HG03378 (cell line): ENCODE results near the gene GNB5.
A peak's percentile ranks its signal among the peaks of the same experiment; 100 is the strongest.
"Not testable (repeated sequence)": the region's sequence is repeated elsewhere in the genome, so short reads cannot be mapped to it uniquely, and the experiment has no call there.

Experiments used
- ATAC-seq: cut with Tn5 transposase; IDR thresholded peaks from one replicate; pipeline ENCODE4 v1.9.1; 2021; ENCODE audit warnings: mild to moderate bottlenecking, moderate library complexity; ENCODE audit not compliant: unreplicated experiment

The GNB5 gene

DNA sequence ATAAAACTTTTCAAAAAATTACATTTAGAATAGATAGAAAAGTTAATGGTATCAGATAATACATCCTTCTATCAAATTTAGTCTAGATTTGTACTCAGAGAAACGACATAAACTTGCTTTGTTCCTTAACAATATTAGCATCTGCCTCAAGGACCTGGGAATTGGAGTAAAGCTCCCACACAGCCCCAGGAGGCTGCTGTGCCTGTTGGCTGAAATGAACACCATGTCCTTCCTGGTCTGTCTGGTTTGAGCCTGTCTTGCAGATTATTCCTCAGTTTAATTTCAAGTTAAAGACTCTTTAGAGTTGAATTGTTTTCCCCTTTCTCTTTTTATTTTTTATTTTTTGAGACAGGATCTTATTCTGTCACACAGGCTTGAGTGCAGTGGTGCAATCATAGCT is 19.4 kb downstream of the GNB5 start:
- no peak for ATAC-seq

DNA sequence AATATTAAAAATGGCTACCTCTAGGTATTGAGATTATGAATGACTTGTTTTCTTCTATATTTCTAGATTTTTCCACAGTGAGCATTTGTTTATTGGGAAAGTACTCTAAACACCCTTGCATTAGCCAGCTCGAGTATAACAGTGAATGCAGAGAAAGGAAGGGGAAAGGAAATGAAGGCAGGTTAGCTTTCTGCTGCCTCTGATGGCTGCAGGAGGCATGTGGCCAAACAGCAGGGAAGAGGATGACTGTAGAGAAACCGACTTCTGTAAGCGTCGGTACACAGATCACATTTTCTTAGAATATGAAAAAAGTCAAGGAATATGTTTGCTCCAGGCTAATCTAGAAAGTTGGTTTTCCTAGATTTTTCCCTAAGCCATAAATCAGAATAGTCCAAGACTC is 19.8 kb downstream of the GNB5 start:
- no peak for ATAC-seq

GRCh38 chr15:52170199-52170598 is 21.0 kb downstream of the GNB5 start:
- not testable (repeated sequence) for ATAC-seq

- not testable (repeated sequence) for ATAC-seq
Measured at GRCh38 chr15:52165494-52166131, 25.6 kb downstream of the GNB5 start.

DNA sequence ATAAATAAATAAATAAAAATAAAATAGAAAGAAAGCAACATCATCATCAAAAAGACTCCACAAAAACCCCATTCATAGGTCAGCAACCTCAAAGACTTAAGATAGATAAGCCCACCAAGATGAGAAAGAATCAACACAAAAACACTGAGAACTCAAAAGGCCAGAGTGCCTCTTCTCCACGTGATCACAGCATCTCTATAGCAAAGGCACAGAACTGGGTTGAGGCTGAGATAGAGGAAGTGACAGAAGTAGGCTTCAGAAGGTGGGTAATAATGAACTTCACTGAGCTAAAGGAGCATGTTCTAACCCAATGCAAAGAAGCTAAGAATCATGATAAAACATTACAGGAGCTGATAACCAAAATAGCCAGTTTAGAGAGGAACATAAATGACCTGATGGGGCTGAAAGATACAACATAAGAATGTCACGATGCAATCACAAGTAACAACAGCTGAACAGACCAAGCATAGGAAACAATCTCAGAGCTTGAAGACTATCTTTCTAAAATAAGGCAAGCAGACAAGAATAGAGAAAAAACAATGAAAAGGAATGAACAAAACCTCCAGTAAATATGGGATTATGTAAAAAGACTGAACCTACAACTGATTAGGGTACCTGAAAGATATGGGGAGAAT is 26.4 kb downstream of the GNB5 start:
- ATAC-seq: peak; percentile 49

DNA sequence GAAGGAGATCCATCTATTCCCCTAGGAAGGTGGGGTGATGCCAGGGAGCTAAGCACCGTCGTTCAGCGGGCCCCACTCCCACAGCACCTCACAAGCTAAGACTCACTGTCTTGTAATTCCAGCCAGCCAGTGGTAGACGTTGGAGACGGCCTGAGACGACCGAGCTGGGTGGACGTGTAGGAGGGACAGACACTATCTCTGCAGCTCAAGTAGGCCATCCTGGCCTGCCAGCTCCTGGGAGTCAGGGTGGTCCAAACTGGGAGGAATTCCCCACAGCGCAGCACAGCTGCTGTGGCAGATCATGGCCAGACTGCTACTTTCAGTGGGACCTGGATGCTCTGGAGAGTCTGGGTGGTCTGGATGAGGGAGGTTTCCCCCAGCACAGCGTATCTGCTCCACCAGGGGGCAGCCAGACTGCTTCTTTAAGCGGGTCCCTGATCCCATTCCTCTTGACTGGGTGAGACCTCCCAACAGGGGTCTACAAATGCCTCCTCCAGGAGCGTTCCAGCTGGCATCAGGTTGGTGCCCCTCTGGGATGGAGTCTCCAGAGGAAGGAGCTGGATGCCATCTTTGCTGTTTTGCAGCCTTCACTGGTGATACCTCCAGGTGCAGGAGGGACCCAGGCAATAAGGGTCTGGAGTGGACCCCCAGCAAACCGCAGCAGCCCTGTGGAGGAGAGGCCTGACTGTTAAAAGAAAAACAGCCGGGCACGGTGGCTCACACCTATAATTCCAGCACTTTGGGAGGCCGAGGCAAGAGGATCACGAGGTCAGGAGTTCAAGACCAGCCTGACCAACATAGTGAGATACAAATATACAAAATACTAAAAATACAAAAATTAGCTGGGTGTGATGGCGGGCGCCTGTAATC is 27.6 kb downstream of the GNB5 start:
- no peak for ATAC-seq

DNA sequence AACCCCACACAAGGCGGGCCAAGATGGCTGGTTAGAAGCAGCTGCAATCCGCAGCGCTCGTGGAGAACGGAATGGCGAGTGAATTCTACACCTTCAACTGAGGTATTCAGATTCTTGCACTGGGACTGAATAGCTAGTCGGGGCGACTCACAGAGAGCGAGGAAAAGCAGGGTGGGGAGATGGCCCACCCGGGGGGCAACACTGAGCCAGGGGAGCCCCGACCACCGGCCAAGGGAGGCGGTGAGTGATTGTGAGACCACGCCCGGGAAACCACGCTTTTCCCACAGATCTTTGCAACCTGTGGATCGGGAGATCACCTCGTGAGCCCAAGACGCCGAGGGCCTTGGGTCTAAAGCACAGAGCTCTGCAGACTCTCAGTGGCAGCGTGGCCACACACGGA is 28.3 kb downstream of the GNB5 start:
- ATAC-seq: no peak

- no peak for ATAC-seq
Measured at GRCh38 chr15:52162260-52162659, 28.9 kb downstream of the GNB5 start.

- ATAC-seq: no peak
Measured at GRCh38 chr15:52161406-52161966, 29.7 kb downstream of the GNB5 start.

GRCh38 chr15:52159645-52160044 is 31.5 kb downstream of the GNB5 start:
- no peak for ATAC-seq

- ATAC-seq: no peak
Measured at GRCh38 chr15:52158084-52158765, 33.0 kb downstream of the GNB5 start.

- no peak for ATAC-seq
Measured at GRCh38 chr15:52155878-52156277, 35.3 kb downstream of the GNB5 start.

DNA sequence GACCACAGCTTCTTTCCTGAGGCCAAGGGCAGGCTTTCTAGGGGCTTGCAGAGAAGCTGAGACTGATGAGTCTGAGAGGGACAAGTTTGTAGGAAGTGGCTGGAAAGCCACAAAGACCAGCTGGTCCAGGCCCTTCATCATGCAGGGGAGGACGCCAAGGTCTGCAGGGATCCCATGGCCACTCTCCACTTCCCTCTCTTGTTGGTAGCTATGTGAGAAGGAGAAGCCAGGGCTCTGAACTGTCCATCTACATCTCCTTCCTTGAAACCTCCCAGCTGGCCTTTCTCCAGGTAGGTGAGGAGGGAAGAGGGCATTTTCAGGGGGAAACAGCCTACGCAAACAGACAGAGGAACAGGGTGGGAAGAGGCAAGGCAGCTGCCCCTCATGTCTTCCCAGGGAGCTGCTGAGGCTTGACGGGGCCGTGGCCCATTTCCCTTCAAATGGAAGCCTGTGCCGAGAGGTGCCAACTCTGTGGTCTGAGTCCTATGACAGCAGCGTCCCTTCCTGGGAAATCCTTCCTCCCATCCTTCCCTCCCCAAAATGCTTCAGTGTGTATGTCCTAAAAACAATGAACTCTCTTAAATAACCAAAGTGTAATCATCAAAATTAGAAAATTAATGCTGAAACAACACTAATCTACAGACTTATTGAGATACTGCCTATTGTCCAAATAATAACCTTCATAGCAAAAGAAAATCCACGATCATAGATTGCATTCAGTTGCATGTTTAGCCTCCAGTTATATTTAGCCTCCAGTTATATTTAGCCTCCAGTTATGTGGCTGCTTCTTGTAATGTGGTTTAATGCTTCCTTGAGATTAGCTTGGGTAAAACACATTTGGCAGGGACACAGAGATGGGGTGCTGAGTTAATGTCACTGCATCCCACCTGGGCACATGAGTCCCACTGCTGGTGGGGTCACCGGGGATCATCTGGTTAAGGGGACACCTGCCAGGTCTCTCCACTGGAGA is 36.0 kb downstream of the GNB5 start:
- ATAC-seq: no peak

GRCh38 chr15:52153900-52154895 is 37.0 kb downstream of the GNB5 start:
- no peak for ATAC-seq

DNA sequence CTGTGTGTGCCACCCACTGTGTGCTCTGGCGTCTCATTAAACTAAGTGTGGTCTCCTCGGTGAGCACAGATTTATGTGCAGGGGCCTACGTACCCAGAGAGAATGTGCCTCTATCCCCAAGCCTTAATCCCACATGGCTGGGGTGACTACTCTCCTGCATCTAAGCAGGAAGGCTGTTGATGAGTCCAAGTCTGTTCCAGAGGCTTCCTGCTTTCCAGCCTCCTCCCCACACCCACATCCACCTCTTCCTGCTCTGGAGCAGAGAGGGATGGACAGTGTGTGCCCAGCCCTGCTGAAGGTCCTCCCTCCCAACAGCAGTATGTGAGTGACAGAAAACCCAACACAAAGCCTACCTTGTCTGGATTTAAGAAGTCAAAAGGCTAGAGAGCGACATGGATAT is 39.8 kb downstream of the GNB5 start:
- ATAC-seq: no peak

DNA sequence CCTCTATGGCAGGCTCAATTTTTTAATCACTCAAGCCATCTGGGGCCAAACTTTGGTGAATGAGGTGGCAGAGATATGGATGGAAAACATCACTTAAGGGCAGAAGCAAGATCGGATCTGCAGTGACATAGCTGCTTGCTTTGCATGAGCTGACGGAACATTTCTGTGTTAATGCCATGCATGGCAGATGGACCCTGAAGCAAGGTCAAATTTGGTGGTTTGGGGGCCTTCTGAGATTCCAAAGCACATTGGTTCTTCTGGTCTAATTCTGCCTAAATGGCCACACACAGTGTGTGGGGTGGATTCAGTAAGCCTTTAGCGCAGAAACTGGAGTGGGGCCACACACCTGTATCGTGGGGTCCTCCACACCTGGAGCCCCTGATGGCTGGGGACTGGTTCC is 40.3 kb downstream of the GNB5 start:
- ATAC-seq: no peak

DNA sequence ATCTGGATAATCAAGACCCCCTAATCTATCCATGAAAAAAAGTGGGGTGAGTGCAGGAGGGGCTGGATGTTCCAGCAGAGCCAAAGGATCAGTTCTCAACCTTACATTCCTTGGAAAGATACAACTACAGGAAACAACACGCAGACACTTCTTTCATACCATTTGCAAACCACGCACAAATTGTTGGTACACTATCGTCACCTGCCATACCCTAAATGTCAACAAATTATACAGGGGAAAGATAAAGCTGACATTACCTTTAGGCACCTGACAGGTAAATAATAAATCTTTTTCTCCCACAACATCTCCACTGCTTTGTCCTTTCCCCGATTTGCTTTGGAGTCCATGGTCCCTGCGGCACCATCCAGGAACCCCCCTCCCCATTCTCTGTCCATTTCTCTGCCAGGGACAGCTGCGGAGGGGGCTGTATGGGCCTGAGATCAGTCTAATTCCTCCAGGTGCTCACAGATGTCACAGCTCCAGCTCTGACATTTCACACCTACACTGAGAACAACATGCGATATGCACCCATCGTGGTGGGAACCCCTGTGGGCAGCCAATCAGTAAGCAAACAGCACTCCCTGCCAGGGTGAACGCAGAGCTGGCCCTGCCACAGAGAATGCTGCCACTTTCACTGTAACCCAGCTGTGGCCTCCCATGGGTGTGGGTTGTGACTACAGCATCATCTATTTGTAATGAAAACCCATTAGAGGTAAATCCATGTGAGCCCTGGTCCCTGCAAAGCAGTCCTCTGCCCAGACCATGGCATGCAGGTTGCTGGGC is 41.0 kb downstream of the GNB5 start:
- no peak for ATAC-seq

- ATAC-seq: no peak
Measured at GRCh38 chr15:52148403-52148802, 42.8 kb downstream of the GNB5 start.
